Liver (tissue), 9 donors: Measurements from ENCODE around the gene KYAT1. TPM values are rescaled to one million over a fixed set of nuclear protein-coding genes. Genes with fewer than 3 reads are reported as not detected.
A peak's percentile ranks its signal among the peaks of the same experiment; 100 is the strongest.

ENCODE experiments used
- DNase-seq: peaks from one replicate; pipeline ENCODE4 v3.0.0-alpha.2; 2017; ENCODE audit warnings: low spot score
- H3K27ac ChIP-seq, 2 donors: one replicate each; pipeline ENCODE4 v1.7.0; 2013; ENCODE audit warnings: inconsistent platforms in 2 of 2, low read length in 2 of 2, control low read depth in 1 of 2, low read depth in 1 of 2, mild to moderate bottlenecking in 1 of 2
- H3K27me3 ChIP-seq, 4 donors: one replicate each; pipeline versions ENCODE4 v1.6.1 to v1.7.0; 2013; ENCODE audit warnings: low read length in 3 of 4, inconsistent platforms in 1 of 4, mild to moderate bottlenecking in 1 of 4, moderate library complexity in 1 of 4; ENCODE audit not compliant: control insufficient read depth in 4 of 4, insufficient read depth in 4 of 4
- H3K36me3 ChIP-seq, 4 donors: one replicate each; pipeline versions ENCODE4 v1.6.1 to v1.7.0; 2013; ENCODE audit warnings: low read length in 3 of 4, mild to moderate bottlenecking in 3 of 4, low read depth in 1 of 4, moderate library complexity in 1 of 4; ENCODE audit not compliant: control insufficient read depth in 4 of 4, insufficient read depth in 3 of 4
- H3K4me1 ChIP-seq, 4 donors: one replicate each; pipeline versions ENCODE4 v1.6.1 to v1.7.0; 2013; ENCODE audit warnings: low read length in 3 of 4, mild to moderate bottlenecking in 3 of 4, moderate library complexity in 1 of 4; ENCODE audit not compliant: control insufficient read depth in 4 of 4, insufficient read depth in 4 of 4
- H3K4me3 ChIP-seq, 3 donors: one replicate each; pipeline versions ENCODE4 v1.6.1 to v1.7.0; 2013; ENCODE audit warnings: low read length in 3 of 3, control low read depth in 1 of 3, low read depth in 1 of 3, mild to moderate bottlenecking in 1 of 3
- H3K9ac ChIP-seq, 2 donors: one replicate each; pipeline ENCODE4 v1.7.0; 2013; ENCODE audit warnings: low read length in 2 of 2, mild to moderate bottlenecking in 2 of 2, moderate library complexity in 2 of 2, control low read depth in 1 of 2, low read depth in 1 of 2
- H3K9me3 ChIP-seq, 4 donors: one replicate each; pipeline versions ENCODE4 v1.6.1 to v1.7.0; 2013; ENCODE audit warnings: low read length in 3 of 4; ENCODE audit not compliant: control insufficient read depth in 4 of 4
- EGR1 ChIP-seq, 2 donors: IDR thresholded peaks; 2 replicates each; pipeline ENCODE4 v1.6.1; 2016 to 2018; ENCODE audit warnings: antibody characterized with exemption in 2 of 2, low read depth in 2 of 2
- FOXA1 ChIP-seq: IDR thresholded peaks from 2 replicates; pipeline ENCODE4 v1.6.1; 2016; ENCODE audit warnings: antibody characterized with exemption
- FOXA2 ChIP-seq: IDR thresholded peaks from 2 replicates; pipeline ENCODE4 v1.6.1; 2016; ENCODE audit warnings: antibody characterized with exemption
- HNF4A ChIP-seq, 2 donors: conservative IDR thresholded peaks; 2 replicates each; pipeline ENCODE4 v1.6.1; 2016; ENCODE audit warnings: antibody characterized with exemption in 2 of 2, mild to moderate bottlenecking in 2 of 2
- NR2F2 ChIP-seq: IDR thresholded peaks from 2 replicates; pipeline ENCODE4 v1.6.1; 2016; ENCODE audit warnings: antibody characterized with exemption
- RAD21 ChIP-seq, 2 donors: IDR thresholded peaks; 2 replicates each; pipeline ENCODE4 v1.6.1; 2016; ENCODE audit warnings: antibody characterized with exemption in 2 of 2, mild to moderate bottlenecking in 2 of 2
- RXRA ChIP-seq, 2 donors: IDR thresholded peaks; 2 replicates each; pipeline ENCODE4 v1.6.1; 2017 to 2018; ENCODE audit warnings: antibody characterized with exemption in 2 of 2, mild to moderate bottlenecking in 1 of 2
- SP1 ChIP-seq: IDR thresholded peaks from 2 replicates; pipeline ENCODE4 v1.6.1; 2018; ENCODE audit warnings: antibody characterized with exemption, mild to moderate bottlenecking
- TAF1 ChIP-seq: conservative IDR thresholded peaks from 2 replicates; pipeline ENCODE4 v1.6.1; 2016; ENCODE audit warnings: antibody characterized with exemption, mild to moderate bottlenecking
- WGBS: extraction: QIAGEN DNeasy Blood & Tissue Kit; methylation state at CpG from one replicate; pipeline ENCODE4 v1.1.7; 2013; 5-methylcytosine and 5-hydroxymethylcytosine counted together
- polyA plus RNA-seq, 2 donors: library from polyadenylated mRNA; stranded (reverse) in 1 of 2; unstranded in 1 of 2; fragments of 200-250 nt in 1 of 2; fragments of >200 nt in 1 of 2; fragmentation: Nextera tagmentation in 1 of 2; extraction: Ambion mirVana in 1 of 2; gene quantifications; one replicate each; pipeline versions ENCODE4 v1.2.1 to v1.2.3, GENCODE V29; 2013 to 2015
- total RNA-seq, 2 donors: library from RNA; depleted of rRNA; stranded (reverse); fragments of >200 nt; gene quantifications; one replicate each; pipeline ENCODE4 v1.2.3, GENCODE V29; 2014
- TF ChIP-seq, protein P1 (sequence below): IDR thresholded peaks from 2 replicates; pipeline ENCODE4 v1.6.1; 2016; ENCODE audit warnings: antibody characterized with exemption, mild to moderate bottlenecking
- TF ChIP-seq, protein P2 (sequence below): IDR thresholded peaks from 2 replicates; pipeline ENCODE4 v1.6.1; 2016; ENCODE audit warnings: antibody characterized with exemption
- TF ChIP-seq, protein P3 (sequence below): fragments of 150-350 bp; IDR thresholded peaks from 2 replicates; pipeline ENCODE4 v1.5.1; 2017; ENCODE audit warnings: improper control_type of control experiment, low read depth, low read length; ENCODE audit not compliant: missing input control
- TF ChIP-seq, protein P4 (sequence below): IDR thresholded peaks from 2 replicates; pipeline ENCODE4 v1.6.1; 2016; ENCODE audit warnings: antibody characterized with exemption
- donor health status: healthy.
- donor health status: healthy.
- donor health status: healthy.
- donor health status: healthy.
- donor health status: healthy.

Gene KYAT1
- total and polyA plus RNA-seq, 4 donors: 3.8 to 8.1 (median 7.4) TPM

DNA sequence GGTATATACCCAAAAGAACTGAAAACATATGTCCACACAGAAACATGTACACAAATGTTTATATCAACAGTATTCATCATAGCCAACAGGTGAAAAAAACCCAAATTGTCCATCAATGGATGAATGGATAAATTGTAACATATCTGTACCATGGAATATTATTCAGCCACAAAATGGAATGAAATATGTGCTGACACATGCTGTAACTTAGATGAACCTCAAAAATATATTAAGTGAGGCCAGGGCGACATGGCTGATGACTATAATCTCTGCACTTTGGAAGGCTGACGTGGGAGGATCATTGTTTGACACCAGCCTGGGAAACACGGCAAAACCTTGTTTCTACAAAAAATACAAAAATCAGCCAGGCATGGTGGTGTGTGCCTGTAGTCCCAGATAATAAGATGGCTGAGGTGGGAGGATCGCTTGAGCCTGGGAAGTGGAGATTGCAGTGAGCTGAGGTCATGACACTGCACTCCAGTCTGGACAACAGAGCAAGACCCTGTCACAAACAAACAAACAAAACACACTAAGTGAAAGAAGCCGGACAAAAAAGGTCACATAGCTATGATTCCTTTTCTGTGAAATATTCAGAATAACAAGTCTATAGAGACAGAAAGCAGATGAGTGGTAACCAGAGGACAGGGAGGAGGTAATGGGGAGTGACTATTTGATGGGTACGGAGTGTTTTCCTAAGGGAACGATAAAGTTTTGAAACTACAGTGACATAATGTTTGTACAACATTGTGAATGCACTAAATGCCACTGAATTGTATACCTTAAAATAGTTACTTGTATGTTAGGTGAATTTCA lies 11.4 kb downstream of the KYAT1 start:
- WGBS: 77% methylated on average over 7 of the region's 7 CpGs
- no peak for TF ChIP-seq TAF1
- peak; percentile 30 for TF ChIP-seq NR2F2
- DNase-seq: no peak
- Histone ChIP-seq H3K9me3 (no peaks in the 10 kb centered on the region), H3K4me3 (no peak overlapping the region), H3K4me1 (peaks cover 2 to 6% (median 4%) of the 10 kb centered on the region in 4 donors), H3K9ac (no peak overlapping the region), H3K27ac (no peak overlapping the region), H3K36me3 (no peaks in the 10 kb centered on the region), H3K27me3 (no peaks in the 10 kb centered on the region)

DNA sequence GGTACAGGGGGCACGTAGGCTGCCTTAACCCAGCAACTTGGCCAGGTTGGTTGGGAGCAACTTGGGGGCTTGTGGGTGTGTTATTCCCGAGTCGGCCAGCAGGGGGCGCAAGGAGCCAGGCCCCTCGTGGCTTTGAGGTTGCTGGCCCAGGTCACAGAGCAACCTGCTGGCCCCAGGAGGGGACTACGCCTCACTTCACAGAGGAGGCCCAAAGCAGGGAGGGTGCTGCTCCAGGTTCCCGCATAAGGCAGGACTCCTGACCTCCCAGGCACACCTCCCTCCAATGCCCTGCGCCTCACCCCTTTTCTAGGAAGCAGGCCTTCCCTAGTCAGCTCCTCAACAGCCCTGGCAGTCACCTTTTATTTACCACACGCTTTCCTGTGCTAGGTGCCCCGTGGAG lies 18.1 kb downstream of the KYAT1 start:
- TF ChIP-seq HNF4A (conservative IDR thresholded peaks at IDR 0.05) (peak; percentile 18 to 54), FOXA2 (no peak), RAD21 (IDR thresholded peaks at IDR 0.05) (peak; percentile 87 to 95), NR2F2 (peak; percentile 46), RXRA (IDR thresholded peaks at IDR 0.05) (peak; percentile 39 to 73), SP1 (peak; percentile 39), TAF1 (no peak), FOXA1 (no peak), EGR1 (IDR thresholded peaks at IDR 0.05; ENCODE audit: low read depth in 2 of 2) (no peak)
- TF ChIP-seq, protein P1, sequence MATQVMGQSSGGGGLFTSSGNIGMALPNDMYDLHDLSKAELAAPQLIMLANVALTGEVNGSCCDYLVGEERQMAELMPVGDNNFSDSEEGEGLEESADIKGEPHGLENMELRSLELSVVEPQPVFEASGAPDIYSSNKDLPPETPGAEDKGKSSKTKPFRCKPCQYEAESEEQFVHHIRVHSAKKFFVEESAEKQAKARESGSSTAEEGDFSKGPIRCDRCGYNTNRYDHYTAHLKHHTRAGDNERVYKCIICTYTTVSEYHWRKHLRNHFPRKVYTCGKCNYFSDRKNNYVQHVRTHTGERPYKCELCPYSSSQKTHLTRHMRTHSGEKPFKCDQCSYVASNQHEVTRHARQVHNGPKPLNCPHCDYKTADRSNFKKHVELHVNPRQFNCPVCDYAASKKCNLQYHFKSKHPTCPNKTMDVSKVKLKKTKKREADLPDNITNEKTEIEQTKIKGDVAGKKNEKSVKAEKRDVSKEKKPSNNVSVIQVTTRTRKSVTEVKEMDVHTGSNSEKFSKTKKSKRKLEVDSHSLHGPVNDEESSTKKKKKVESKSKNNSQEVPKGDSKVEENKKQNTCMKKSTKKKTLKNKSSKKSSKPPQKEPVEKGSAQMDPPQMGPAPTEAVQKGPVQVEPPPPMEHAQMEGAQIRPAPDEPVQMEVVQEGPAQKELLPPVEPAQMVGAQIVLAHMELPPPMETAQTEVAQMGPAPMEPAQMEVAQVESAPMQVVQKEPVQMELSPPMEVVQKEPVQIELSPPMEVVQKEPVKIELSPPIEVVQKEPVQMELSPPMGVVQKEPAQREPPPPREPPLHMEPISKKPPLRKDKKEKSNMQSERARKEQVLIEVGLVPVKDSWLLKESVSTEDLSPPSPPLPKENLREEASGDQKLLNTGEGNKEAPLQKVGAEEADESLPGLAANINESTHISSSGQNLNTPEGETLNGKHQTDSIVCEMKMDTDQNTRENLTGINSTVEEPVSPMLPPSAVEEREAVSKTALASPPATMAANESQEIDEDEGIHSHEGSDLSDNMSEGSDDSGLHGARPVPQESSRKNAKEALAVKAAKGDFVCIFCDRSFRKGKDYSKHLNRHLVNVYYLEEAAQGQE: no peak
- TF ChIP-seq, protein P2, sequence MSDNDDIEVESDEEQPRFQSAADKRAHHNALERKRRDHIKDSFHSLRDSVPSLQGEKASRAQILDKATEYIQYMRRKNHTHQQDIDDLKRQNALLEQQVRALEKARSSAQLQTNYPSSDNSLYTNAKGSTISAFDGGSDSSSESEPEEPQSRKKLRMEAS: peak; percentile 14
- TF ChIP-seq, protein P3, sequence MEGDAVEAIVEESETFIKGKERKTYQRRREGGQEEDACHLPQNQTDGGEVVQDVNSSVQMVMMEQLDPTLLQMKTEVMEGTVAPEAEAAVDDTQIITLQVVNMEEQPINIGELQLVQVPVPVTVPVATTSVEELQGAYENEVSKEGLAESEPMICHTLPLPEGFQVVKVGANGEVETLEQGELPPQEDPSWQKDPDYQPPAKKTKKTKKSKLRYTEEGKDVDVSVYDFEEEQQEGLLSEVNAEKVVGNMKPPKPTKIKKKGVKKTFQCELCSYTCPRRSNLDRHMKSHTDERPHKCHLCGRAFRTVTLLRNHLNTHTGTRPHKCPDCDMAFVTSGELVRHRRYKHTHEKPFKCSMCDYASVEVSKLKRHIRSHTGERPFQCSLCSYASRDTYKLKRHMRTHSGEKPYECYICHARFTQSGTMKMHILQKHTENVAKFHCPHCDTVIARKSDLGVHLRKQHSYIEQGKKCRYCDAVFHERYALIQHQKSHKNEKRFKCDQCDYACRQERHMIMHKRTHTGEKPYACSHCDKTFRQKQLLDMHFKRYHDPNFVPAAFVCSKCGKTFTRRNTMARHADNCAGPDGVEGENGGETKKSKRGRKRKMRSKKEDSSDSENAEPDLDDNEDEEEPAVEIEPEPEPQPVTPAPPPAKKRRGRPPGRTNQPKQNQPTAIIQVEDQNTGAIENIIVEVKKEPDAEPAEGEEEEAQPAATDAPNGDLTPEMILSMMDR: peak; percentile 96
- TF ChIP-seq, protein P4, sequence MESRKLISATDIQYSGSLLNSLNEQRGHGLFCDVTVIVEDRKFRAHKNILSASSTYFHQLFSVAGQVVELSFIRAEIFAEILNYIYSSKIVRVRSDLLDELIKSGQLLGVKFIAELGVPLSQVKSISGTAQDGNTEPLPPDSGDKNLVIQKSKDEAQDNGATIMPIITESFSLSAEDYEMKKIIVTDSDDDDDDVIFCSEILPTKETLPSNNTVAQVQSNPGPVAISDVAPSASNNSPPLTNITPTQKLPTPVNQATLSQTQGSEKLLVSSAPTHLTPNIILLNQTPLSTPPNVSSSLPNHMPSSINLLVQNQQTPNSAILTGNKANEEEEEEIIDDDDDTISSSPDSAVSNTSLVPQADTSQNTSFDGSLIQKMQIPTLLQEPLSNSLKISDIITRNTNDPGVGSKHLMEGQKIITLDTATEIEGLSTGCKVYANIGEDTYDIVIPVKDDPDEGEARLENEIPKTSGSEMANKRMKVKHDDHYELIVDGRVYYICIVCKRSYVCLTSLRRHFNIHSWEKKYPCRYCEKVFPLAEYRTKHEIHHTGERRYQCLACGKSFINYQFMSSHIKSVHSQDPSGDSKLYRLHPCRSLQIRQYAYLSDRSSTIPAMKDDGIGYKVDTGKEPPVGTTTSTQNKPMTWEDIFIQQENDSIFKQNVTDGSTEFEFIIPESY: no peak
- Histone ChIP-seq H3K36me3 (no peaks in the 10 kb centered on the region), H3K4me3 (no peak overlapping the region), H3K9ac (no peak overlapping the region), H3K27ac (peak overlapping the region; percentile 5 to 61), H3K4me1 (peaks cover 5 to 31% (median 17%) of the 10 kb centered on the region in 4 donors), H3K27me3 (no peaks in the 10 kb centered on the region), H3K9me3 (no peaks in the 10 kb centered on the region)
- WGBS: 16% methylated on average over 10 of the region's 10 CpGs
- peak; percentile 89 for DNase-seq
